SIG-M5 treated with dmso at 0.1 percent for 504 hours (cell line): ENCODE results near the gene NLGN4Y.

Experiments used
- DNase-seq: peaks from one replicate; lab custom pipeline; 2025; ENCODE audit not compliant: unreplicated experiment; lab: John Stamatoyannopoulos, UW

Gene NLGN4Y

DNA sequence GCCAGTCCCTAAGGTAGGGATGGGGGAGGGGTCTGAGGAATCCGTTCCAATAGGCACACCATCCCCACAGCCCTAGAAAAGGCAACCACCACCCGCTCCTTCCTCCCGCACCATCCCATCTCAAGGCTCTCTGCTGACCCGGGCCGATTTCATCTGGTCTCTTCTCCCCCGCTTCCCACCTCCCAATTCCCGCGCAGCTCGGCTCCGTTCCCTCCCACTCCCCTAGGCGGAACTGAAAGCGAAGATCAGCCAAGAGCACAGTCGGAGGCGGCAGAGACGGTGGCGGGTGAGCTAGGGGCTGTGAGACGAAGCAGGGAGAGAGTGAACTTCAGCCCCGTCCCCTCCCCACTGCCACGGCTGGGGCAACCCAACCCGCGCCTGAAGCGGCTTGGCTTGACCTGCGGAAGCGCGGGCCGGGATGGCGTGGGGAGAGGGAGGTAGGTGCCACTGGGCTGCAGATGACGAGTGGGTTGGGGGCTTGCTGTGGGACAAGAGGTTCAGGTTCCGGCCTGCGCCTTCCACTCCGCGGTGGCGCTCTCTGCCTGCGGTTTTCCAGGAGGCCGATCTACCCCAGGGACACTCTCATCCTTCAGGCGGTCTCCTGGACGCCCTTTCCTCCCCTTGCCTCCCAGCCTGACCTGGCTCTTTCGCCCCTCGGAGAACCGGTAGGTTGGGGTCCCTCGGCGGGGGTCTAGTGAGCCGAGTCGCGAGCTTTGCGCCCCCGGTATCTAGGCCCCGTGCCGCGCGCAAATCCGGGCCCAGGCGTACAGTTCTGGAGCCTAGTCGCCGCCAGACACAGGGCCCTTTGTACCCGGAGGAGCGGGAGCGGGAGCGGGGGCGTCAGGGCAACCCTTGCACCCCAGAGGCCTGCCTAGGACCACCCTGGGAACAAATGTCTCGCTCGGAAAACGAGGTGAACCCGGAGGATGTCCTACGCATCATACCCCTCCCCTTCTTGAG is at the start of gene NLGN4Y:
Gene NLGN4Y, plus strand, starts transcription at position 258 of the 960 bp plus-strand sequence. CDS start 97,591 bp downstream, outside the sequence.
- DNase-seq, result no peak

DNA sequence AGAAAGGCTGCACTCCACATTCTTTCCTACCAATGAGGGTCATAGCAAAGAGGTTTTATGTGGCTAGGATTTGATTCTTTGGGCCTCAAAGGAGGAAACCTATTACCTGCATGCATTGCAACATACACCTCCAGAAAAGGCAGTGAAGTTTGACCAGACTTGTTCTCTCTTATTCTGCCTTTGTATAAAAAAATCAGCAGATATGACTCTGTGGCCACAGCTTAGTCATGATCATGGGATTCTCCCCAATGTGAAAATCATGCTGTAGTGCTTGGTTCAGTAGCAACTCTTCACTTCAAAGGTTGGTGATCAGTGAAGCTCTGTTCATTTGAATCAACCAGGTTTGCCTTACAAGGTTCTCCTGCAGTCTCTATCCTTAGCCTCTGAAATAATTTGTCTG is 38.4 kb upstream of the NLGN4Y start:
- no peak for DNase-seq

DNA sequence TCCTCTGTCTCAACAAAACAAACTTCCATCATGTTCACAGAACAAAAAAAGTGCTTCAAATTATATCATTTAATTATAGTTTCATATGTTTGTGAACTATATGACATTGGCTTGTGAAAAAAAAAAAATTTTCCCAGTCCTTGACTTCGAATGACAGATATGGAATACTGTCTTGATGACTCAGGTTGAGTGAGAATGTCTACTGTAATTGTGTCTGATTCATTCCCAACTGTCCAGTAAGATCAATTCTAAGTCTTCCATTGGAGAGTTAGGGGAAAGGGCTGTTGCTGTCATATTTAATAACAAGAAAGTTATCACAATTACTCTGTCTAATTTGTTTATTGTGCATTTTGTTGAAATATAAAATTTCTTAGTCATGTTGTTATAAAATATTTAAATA is 34.1 kb upstream of the NLGN4Y start:
- DNase-seq, result no peak

DNA sequence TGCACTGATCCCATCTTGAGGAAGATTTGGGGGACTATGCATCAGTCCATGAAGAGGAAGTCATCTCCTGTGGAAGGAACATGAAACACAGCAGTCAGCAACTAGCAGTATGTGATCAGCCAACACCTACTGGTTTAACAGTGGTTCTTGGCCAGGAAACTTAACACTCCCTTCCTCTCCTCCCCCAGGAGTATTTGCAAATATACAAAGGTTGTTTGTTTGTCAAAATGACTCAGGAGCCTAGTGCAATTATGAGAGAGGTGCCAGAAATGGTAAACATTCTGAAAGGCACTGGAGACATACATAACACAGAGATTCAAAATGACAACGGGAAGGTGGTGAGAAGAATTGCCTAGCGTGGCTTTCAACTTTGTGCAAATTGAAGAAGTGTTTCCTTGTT is 26.3 kb upstream of the NLGN4Y start:
- DNase-seq, result no peak

DNA sequence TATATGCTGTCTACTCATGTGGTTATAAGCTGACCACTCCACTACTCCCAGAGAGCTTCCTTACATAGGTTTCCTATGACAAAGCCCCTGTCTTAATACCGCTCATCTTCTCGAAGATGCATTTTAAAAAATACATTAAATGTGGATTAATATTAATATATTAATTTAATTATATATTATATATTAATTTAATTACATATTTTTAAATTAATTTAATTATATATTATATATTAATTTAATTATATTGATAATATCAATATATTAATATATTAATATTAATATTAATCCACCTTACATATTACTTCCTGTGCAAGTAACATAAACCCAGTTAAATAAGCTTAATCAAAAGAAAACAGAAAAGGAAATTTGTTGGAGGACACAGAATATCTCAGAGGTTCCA is 19.7 kb upstream of the NLGN4Y start:
- DNase-seq, result no peak

DNA sequence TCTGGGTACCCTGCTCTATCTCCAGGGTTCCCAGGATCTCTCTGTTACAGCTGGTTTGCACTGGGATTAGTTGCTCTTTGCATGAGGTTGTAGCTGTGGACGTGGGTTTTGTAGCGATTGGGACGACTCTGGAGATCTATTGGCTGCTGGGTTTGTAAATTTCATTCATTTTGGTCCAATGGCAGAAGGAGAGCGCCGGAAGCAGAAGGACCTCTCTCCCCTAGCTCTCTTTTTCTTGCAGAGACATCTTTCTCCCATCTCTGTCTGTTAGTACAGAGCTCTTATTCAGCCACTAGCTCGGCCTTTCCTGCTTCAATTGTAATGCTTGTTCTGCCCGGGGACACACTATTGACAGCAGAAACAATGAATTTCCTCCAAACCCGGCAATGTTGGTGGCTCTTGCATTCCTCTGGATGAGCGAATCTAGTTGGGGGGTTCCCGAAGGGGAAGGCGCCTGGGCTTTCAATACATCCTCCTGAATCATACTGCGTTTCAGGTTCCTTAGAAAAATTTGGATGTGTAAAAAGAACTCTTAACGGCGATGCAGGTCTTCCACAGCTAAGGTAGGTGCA is 1.9 kb upstream of the NLGN4Y start:
- DNase-seq, result no peak

DNA sequence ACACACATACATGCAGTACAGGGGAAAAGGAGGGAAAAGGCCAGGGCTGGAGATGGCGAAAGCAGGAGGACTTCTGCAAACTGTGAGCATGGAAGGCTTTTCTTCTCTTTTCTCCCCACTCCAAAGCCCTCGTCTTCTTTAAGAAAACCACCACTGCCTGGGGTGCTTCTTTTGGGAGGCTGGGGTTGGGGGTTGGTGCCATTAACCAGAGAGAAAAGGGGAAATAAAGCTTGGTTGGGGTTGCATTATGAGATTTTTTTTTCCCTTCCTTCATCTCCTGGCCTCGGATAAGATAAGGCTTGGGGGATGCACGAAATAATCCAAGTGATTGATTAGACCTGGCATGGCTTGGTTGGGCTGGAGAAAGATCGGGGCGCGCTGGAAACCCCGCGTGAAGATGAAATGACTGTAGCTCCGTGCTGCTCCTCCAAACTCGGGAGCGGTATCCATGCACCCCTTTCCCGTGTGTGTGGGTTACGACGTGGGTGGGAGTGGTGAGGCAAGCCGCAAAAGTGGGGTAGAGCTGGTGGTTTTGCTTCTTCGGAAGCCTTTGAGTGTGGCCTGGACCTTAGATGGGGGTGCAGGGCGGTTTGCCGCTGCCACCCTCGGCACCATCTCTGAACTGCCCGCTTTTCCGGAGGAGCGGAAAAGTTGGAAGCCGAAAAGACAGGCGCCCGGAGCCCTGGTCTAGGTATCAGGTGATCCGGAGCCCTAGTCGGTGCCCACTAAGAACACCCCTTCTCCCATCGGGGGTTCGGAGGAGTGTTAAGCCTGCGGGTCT is 648 bp upstream of the NLGN4Y start:
- no peak for DNase-seq

DNA sequence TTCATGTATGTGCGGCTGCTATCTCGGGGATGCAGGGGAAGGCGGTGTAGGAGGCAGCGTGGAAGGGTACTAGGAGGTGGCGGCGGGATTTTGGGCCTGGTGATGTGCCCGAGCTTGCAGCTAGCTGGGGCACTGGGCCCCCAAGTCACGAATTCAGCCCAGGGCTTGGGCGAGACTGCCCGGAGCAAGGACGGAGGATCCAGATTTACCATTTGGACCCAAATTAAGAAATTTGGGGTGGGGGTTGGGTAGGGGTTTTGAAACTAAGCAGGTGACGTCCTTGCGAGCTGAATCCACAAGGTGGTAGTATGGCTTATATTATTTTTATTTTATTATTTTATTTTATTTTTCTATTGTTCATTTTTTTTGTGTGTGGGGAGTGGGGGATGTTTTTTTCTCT is 986 bp downstream of the NLGN4Y start:
- no peak for DNase-seq

DNA sequence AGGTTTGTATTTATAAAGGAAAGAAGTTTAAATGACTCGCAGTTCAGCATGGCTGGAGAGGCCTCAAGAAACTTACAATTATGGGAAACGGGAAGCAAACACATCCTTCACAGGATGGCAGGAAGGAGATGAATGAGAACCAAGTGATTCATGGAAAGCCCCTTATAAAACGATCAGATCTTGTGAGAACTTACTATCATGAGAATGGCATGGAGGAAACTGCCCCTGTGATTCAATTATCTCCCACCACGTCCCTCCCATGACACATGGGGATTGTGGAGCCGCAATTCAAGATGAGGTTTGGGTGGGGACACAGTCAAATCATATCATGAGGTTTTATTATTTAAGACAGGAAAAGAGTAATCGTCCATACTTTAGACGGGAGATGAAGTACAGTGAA is 4.0 kb downstream of the NLGN4Y start:
- DNase-seq, result no peak

DNA sequence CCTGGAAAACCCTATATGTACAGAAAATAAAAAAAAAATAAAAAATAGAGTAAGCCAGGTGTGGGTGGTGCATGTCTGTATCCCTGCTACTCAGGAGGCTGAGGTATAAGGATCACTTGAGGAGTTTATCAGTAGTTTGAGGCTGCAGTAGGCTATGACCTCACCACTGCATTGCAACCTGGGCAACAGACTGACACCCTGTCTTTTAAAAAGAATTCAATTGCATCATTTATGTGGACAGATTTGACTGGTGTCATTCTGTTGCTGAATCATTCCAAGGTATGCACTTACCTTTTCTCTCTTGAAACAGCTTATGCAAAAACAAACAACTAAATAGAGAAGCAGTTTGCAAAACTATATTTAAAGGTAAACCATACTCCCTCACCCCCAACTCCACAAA is 12.4 kb downstream of the NLGN4Y start:
- no peak for DNase-seq

DNA sequence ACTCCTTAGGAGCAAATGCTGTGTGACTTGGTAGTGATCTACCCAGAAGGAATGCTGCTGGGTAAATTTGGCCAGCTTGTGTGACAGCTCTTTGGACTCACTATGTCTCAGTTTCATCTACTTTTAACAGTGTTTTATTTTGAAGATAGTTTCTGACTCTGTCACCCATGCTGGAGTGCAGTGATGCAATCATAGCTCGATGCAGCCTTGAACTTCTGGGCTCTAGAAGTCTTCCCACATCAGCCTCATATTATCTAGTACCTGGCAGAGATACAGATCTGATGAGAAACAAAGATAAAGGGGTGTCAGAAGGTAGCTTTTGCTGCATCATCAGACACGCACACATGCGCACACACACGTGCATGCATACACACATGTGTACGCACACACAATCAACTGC is 19.2 kb downstream of the NLGN4Y start:
- DNase-seq, result no peak

DNA sequence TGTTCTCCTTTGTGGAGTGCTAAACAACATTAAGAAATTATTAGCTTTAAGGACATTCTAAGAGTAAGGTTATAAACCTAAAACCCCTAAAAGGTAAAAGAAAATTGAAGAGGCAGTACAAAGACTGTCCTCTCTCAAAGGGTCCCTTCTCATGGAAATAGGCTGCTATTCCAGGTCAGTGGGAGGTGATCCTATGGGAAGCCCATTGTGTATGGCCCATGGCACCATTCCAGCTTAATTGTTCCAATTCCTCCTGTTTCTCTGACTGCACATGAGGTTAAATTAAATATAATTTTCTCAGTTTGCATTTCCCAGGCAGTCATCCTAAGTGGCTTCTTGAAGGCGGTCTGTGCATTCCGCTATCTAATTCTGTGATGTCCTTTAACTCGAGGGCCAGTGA is 57.0 kb downstream of the NLGN4Y start:
- no peak for DNase-seq

DNA sequence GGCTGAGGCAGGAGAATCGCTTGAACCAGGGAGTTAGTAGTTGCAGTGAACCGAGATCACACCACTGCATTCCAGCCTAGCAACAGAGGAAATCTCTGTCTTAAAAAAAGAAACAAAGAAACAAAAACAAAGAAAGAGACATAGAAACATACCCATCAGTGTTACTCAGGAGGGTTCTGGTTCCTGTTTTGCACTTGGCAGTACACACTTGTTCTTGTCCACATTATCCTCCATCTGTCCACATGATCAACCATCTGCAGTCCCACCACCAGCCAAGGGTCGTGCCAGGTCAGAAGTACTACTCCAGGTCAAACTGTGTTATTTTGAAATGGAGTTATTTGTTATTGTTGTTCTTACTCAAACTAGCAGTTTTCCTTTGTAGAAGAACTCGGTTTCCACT is 62.4 kb downstream of the NLGN4Y start:
- no peak for DNase-seq

DNA sequence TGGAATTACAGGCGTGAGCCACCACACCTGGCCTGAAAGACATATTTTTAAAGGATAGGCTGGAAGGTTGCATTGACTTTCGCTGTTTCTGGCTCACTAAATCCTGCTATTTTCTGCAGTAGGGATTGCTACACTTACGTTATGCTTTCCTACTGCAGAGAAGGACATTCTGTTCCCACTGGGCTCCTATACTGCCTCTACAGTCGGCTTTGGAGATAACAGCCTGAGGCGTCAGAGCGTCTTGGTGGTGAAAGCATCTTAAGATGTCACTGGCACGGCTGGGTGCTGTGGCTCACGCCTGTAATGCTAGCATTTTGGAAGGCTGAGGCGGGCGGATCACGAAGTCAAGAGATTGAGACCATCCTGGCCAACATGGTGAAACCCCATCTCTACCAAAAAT is 77.0 kb downstream of the NLGN4Y start:
- DNase-seq, result no peak

DNA sequence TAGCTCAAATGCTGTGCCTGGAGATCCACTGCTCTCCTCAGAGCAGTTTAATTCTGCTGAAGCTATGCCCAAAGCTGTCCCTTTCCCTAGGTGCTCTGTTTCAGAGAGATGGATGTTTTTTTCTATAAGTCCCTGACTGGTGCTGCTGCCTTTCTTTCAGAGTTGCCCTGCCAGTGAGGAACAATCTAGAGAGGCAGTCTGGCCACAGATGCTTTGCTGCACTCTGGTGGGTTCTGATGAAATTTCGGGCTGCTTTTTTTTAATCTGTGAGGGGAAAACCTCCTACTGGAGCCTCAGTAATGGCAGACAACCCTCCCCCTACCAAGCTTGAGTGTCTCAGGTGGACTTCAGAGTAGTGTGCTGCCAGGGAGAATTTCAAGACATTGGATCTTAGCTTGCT is 93.3 kb downstream of the NLGN4Y start:
- DNase-seq, result no peak

DNA sequence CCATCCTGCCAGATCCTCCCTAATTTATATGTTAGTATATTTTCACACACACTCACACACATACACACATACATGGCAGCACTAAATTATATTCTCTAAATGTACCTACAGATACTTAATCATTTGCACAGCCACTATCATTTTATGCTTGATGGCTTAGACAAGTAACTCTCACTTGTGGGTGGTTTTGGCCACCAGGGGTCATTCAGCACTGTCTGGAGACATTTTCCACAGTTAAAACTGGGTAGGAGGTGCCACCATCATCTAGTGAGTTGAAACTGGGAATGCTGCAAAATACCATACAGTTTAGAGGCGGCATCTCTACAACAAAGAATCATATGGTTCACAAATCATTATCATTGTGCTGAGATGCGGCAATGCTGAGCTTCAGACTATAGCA is 94.2 kb downstream of the NLGN4Y start:
- DNase-seq, result no peak

DNA sequence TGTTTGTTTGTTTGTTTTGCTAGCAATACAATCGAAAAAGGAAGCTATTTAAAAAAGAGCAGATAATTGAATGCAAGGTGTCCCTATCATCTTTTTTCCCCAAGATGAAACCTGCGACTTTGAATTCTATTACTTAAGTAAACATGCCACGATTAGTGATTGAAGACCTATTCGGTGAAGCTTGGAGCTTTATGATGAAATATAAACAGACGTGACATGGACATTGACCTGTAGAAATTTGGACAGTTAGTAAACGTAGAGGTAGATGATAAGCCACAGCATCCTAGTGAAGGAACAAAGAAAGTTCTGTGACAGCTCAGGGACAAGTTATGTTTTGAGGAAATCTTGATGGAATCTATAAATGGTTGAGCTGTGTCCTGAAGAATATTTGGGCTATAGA is 103.9 kb downstream of the NLGN4Y start:
- no peak for DNase-seq

DNA sequence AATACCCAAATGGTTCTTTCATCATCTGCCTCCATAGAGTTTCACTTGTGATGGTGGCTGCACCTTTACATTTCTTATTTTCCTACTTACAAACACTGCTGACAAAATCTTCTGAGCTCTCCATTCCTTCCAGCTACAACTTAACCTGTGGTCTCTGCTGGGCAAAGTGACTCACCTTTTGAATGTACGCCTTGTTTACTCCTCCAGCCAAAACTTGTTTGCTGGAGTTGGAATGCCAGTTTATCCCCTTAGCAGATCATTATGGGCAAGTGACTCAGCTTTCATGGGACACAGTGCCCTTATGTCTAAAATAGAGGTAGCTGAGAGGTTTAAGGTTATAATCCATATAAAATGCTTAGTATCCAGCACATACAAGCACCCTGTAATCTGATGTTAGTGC is 107.3 kb downstream of the NLGN4Y start:
- DNase-seq, result no peak

DNA sequence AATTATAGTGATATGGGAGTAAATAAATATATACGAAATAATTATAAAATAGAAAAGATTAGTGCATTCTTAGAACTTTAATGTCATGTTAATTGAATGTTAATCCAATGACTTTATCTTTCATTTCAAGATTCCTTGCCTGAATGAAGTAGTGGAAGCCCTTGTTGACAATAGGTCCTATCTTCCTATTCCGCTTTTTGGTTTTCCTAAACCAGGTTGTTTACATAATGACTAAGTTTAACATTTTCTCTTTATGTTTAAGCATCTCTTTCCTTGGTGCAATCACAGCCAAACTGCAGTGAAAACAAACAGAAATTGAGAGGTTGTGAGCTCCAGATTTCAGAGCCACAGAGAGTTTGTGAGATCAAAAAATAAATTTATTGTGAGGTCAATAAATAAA is 109.4 kb downstream of the NLGN4Y start:
- DNase-seq, result no peak

DNA sequence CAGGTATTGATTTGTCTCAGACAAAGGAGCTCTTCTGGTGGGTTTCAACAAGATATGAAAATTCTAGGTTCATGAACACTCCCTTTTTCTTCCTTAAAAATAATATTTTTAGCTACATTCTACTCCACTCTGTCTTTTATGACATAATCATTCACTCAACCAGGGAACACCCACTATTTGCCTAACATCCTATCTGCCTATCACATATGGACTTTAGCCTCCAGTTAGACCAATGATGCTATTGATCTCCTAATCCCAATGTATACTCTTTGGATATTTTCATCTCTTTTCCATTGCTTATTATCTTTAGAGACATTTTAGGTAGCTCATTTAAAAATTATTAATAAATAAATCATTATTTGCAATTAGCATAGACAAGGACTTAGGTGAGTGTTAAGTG is 110.6 kb downstream of the NLGN4Y start:
- DNase-seq, result no peak

DNA sequence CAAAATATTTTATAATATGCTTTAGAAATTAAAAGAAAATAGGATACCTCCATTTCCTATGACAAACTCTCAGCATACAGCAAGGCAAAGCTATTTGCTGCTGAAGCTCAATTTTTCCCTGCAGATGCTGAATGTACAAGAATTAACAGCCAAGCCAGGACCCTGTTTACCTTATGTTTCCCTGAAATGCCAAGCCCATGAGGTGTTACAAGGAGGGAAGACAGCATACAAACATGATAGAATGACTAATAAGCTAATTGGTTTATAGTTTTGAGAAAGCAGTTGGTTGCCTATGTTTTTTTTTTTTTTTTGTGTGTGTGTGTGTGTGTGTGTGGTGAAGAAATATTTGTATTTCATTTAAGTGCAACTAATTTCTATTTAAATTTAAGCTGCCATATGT is 113.2 kb downstream of the NLGN4Y start:
- DNase-seq, result no peak

DNA sequence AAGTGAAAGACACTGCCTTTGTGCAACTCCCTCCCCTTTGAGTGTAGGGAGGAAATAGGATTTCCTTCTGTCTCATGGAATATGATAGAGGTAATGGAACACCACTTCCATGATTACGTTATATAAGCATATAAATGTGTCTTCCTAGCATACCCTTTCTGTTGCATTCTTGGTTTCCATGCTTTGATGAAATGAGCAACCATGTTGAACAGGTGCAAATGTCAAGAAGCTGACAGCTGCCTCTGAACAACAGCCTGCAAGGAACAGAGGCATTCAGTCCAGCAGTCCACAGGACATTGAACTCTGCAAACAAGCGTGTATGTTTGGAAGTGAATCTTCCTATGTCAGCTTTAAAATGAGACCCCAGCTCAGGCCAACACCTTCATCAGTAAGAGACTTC is 117.5 kb downstream of the NLGN4Y start:
- DNase-seq, result no peak
